LNCAP (cell line): Measurements from ENCODE around the gene CENPU.

Source experiments
- TF ChIP-seq, protein P1 (sequence below): fragments of 450-650 bp; IDR thresholded peaks from 2 replicates; pipeline ENCODE4 v1.5.1; 2017; ENCODE audit warnings: mild to moderate bottlenecking

The CENPU gene

DNA sequence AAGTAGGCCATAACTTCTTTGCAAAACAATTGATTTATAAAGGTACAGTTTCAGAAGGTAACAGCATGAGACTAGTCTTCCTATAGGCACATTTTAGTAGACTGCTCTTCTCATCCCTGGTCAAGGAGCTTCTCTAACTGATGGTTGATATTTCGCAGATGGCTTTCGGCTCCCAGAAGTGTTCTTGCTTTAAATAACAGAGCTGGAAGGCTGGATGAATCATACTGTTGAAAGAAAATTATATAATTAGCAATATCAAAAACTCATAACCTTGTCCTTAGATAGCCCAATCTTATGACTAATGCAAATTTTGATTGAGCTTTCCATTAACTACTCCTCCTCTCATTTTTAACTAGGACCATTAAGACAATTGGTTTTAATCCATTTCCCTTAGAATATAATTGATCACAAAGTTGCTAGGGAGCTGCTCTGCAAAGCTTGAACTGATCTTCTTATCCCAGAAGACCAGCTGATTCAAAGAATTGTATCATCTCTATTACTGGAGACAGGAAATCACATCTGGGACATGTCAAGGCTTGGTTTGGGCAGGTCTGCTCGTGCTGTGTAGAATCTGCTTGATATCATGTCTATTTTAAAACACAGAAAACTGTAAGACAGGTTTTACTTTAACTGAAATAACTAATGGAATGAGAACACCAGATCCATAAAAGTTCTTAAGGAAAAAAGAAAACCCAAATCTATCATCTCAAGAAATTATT is 38.6 kb downstream of the CENPU start:
- TF ChIP-seq, protein P1, sequence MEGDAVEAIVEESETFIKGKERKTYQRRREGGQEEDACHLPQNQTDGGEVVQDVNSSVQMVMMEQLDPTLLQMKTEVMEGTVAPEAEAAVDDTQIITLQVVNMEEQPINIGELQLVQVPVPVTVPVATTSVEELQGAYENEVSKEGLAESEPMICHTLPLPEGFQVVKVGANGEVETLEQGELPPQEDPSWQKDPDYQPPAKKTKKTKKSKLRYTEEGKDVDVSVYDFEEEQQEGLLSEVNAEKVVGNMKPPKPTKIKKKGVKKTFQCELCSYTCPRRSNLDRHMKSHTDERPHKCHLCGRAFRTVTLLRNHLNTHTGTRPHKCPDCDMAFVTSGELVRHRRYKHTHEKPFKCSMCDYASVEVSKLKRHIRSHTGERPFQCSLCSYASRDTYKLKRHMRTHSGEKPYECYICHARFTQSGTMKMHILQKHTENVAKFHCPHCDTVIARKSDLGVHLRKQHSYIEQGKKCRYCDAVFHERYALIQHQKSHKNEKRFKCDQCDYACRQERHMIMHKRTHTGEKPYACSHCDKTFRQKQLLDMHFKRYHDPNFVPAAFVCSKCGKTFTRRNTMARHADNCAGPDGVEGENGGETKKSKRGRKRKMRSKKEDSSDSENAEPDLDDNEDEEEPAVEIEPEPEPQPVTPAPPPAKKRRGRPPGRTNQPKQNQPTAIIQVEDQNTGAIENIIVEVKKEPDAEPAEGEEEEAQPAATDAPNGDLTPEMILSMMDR, result no peak

DNA sequence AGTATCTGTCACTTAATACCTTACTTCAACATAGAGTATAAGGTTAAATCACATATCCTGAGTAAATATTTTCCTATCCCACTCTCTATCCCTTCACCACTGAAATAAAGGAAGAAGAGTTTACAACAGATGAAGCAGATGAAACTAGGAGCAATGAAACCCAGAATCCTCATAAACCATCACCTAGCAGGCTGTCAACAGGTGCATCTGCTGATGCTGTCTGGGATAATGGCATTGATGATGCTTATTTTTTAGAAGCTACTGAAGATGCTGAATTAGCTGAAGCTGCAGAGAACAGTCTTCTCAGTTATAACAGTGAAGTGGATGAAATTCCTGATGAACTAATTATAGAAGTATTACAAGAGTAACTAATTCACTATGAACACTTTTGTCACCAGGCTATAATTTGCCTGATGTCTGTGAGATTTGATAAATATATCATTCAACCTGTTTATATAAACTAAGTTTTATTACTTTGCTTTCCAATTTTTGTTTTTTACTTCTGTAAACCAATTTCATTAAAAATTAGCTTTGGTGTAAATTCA is 39.4 kb downstream of the CENPU start:
- TF ChIP-seq, protein P1, result no peak

DNA sequence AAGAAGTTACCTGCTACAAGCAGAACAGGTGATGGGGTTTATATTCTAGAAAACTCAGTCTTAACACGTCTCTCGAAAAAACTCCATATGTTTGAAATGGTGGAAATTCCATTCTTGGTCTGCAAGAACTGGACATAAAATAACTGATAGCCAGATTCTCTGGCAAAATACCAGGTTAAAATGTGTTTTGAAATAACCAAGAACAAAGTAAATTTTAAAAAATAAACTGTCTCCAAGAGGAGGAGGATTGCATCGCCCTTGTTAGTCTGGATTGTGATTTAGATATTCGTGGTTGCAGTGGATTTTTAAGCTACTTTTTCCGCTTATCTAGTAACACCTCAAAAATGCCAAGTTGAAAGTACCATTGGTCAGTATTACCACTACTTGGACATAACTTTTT is 40.8 kb downstream of the CENPU start:
- TF ChIP-seq, protein P1, result no peak

DNA sequence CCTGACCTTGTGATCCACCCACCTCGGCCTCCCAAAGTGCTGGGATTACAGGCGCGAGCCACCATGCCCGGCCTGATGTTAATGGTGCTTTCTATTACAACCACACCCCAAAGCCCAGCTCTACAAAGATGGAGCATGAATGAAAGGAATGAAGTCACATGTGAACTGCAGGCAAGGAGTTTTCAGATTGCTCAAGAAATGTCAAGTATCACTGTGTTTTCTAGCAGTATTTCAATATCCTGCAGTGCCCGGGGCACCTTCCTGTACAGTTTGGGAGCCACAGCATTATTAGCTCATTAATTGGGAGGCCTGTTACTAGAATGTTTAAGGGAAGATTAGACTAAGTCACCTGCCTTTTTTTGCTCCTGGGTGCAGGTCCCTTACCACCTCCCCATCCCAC is 44.2 kb downstream of the CENPU start:
- TF ChIP-seq, protein P1, result no peak

DNA sequence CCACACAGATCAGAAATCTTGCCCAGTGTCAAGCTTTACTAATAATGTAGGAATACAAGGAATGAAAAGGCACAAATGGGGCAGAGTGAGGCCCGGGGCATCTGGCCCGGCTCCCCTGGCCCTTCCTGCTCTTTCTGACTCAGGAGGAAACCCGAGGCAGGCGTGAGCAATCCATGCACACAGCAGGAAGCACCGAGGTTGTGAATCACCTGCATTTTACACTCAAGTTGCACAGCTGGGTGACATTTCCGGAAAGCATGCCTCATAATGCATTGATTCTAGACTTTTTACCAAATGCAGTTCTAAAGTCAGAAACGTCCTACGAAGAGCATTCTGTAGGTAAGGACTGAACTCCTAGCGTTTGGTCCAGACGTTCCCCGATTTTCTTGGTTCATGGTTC is 45.4 kb downstream of the CENPU start:
- TF ChIP-seq, protein P1, result no peak

DNA sequence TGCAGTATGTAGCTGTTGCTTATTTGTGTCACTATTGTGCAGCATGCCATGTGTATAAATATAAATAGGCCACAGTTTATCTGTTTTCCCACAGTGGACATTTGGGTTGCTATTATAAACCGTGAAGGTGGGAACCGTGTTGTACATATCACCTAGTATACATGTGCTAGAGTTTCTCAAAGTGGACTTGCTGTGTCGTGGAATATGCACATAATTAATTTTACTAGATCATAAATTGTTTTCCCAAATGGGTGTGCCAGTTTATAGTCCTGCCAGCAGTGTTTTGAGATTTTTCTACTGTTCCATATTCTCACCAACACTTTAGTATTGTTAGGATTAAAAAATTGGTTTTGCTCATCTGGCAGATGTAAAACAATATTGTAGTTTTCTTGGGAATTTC is 45.9 kb downstream of the CENPU start:
- TF ChIP-seq, protein P1, result no peak

DNA sequence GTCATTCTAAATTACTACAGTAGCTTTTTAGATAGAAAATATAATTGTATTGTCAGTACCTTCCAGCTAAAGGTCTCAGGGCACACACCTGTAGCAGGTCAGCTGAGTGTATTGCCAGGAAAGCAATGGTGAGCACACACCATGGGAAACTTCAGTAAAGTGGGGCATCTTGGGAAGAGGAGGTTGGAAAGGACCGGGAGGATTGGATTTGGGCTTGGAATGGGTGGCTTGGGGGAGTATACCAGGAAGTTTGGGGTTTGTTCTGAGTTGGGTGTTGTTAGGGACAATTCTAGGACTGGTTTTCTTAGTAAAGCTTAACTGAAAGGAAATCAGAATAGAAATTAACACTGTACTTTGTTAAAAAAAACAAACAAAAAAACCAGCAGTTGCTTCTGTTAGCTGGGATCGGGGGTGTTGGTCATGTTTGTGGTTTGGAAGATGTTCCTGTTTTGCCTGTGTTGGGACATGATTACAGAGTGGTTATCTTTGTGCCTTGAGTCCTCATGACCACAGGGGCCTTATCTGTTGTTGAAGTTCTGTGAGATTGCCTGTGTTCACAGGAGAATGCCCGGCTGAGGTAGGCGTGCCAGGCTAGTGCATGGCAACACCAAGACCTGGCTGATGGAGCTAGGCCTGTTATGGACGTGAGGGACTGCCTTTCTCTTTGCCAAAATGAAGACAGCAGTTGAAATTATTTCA is 49.3 kb downstream of the CENPU start:
- TF ChIP-seq, protein P1, result no peak
